GM21367 (cell line): ENCODE results near the gene SYNRG.
"Not testable (repeated sequence)": the region's sequence is repeated elsewhere in the genome, so short reads cannot be mapped to it uniquely, and the experiment has no call there.

Experiments used
- ATAC-seq: cut with Tn5 transposase; IDR thresholded peaks from one replicate; pipeline ENCODE4 v1.9.1; 2021; ENCODE audit not compliant: unreplicated experiment

SYNRG gene

GRCh38 chr17:37541880-37542660, 67.1 kb downstream of the SYNRG start:
- no peak for ATAC-seq

- no peak for ATAC-seq
Observed at GRCh38 chr17:37538981-37539659, 70.1 kb downstream of the SYNRG start.

- ATAC-seq = no peak
Observed at GRCh38 chr17:37535906-37536305, 73.3 kb downstream of the SYNRG start.

- no peak for ATAC-seq
Observed at GRCh38 chr17:37532756-37533155, 76.5 kb downstream of the SYNRG start.

- ATAC-seq = no peak
Observed at GRCh38 chr17:37530420-37530819, 78.8 kb downstream of the SYNRG start.

- ATAC-seq = no peak
Observed at GRCh38 chr17:37527249-37527851, 81.9 kb downstream of the SYNRG start.

- no peak for ATAC-seq
Observed at GRCh38 chr17:37523715-37524219, 85.5 kb downstream of the SYNRG start.

- no peak for ATAC-seq
Observed at GRCh38 chr17:37521821-37522220, 87.4 kb downstream of the SYNRG start.

GRCh38 chr17:37520174-37520573, 89.0 kb downstream of the SYNRG start:
- no peak for ATAC-seq

GRCh38 chr17:37519251-37519985, 89.8 kb downstream of the SYNRG start:
- no peak for ATAC-seq

- ATAC-seq = no peak
Observed at GRCh38 chr17:37518826-37519225, 90.4 kb downstream of the SYNRG start.

GRCh38 chr17:37517881-37518280, 91.3 kb downstream of the SYNRG start:
- ATAC-seq = no peak

- ATAC-seq = no peak
Observed at GRCh38 chr17:37516127-37516571, 93.1 kb downstream of the SYNRG start.

GRCh38 chr17:37513711-37514110, 95.5 kb downstream of the SYNRG start:
- no peak for ATAC-seq

GRCh38 chr17:37512442-37513068, 96.7 kb downstream of the SYNRG start:
- no peak for ATAC-seq

GRCh38 chr17:37511642-37512041, 97.6 kb downstream of the SYNRG start:
- ATAC-seq = not testable (repeated sequence)

GRCh38 chr17:37510056-37510455, 99.2 kb downstream of the SYNRG start:
- no peak for ATAC-seq

- ATAC-seq = no peak
Observed at GRCh38 chr17:37507111-37507510, 102.1 kb downstream of the SYNRG start.

- ATAC-seq = no peak
Observed at GRCh38 chr17:37506678-37507077, 102.5 kb downstream of the SYNRG start.

GRCh38 chr17:37505333-37505732, 103.9 kb downstream of the SYNRG start:
- ATAC-seq = no peak

GRCh38 chr17:37503148-37503547, 106.1 kb downstream of the SYNRG start:
- ATAC-seq = no peak
